Embryonic facial prominence (tissue), 1 donor: ENCODE results near the gene CACNA2D3.
"Not testable (repeated sequence)": the region's sequence is repeated elsewhere in the genome, so short reads cannot be mapped to it uniquely, and the experiment has no call there.

ENCODE experiments used
- DNase-seq: peaks from one replicate; pipeline ENCODE4 v3.0.0-alpha.2; 2016; ENCODE audit errors: extremely low spot score

The CACNA2D3 gene

GRCh38 chr3:54458357-54458756, 336.0 kb downstream of the CACNA2D3 start:
- no peak for DNase-seq

GRCh38 chr3:54464554-54464953, 342.2 kb downstream of the CACNA2D3 start:
- not testable (repeated sequence) for DNase-seq

GRCh38 chr3:54476891-54477290, 354.5 kb downstream of the CACNA2D3 start:
- DNase-seq, result no peak

- DNase-seq, result no peak
These were observed 359.4 kb downstream of the CACNA2D3 start for GRCh38 chr3:54481606-54482365.

- DNase-seq, result no peak
These were observed 362.0 kb downstream of the CACNA2D3 start for GRCh38 chr3:54484334-54484733.

- DNase-seq, result no peak
These were observed 364.0 kb downstream of the CACNA2D3 start for GRCh38 chr3:54486317-54486716.

- no peak for DNase-seq
These were observed 365.9 kb downstream of the CACNA2D3 start for GRCh38 chr3:54488297-54488696.

- DNase-seq, result no peak
These were observed 371.9 kb downstream of the CACNA2D3 start for GRCh38 chr3:54494209-54494608.

- DNase-seq, result no peak
These were observed 384.3 kb downstream of the CACNA2D3 start for GRCh38 chr3:54506603-54507002.

- DNase-seq, result no peak
These were observed 385.6 kb downstream of the CACNA2D3 start for GRCh38 chr3:54507876-54508460.

- no peak for DNase-seq
These were observed 388.2 kb downstream of the CACNA2D3 start for GRCh38 chr3:54510506-54510905.

- no peak for DNase-seq
These were observed 389.5 kb downstream of the CACNA2D3 start for GRCh38 chr3:54511766-54512365.

- DNase-seq, result no peak
These were observed 391.7 kb downstream of the CACNA2D3 start for GRCh38 chr3:54514006-54514405.

GRCh38 chr3:54514416-54514815, 392.1 kb downstream of the CACNA2D3 start:
- no peak for DNase-seq

GRCh38 chr3:54515441-54516213, 393.3 kb downstream of the CACNA2D3 start:
- no peak for DNase-seq

- no peak for DNase-seq
These were observed 395.1 kb downstream of the CACNA2D3 start for GRCh38 chr3:54517424-54517823.

- DNase-seq, result no peak
These were observed 395.8 kb downstream of the CACNA2D3 start for GRCh38 chr3:54518011-54518675.

GRCh38 chr3:54519493-54519892, 397.1 kb downstream of the CACNA2D3 start:
- DNase-seq, result no peak

GRCh38 chr3:54520060-54520459, 397.7 kb downstream of the CACNA2D3 start:
- no peak for DNase-seq

GRCh38 chr3:54527521-54527920, 405.2 kb downstream of the CACNA2D3 start:
- no peak for DNase-seq

- no peak for DNase-seq
These were observed 405.6 kb downstream of the CACNA2D3 start for GRCh38 chr3:54527953-54528352.

- DNase-seq, result no peak
These were observed 406.3 kb downstream of the CACNA2D3 start for GRCh38 chr3:54528668-54529067.
